Tibial artery (tissue), 4 donors: ENCODE results near the gene PARD3B.
"Not testable (repeated sequence)": the region's sequence is repeated elsewhere in the genome, so short reads cannot be mapped to it uniquely, and the experiment has no call there.

ENCODE experiments used
- DNase-seq, 2 donors: peaks; one replicate each; pipeline ENCODE4 v3.0.0-alpha.2; 2019
- H3K27ac ChIP-seq, 2 donors: fragments of 200-600 bp; sonication (generic) in 1 of 2; 1 replicate in 1 of 2; 2 replicates in 1 of 2; pipeline ENCODE4 v1.5.1; 2018 to 2019; ENCODE audit warnings: mild to moderate bottlenecking in 1 of 2
- H3K27me3 ChIP-seq, 2 donors: fragments of 200-600 bp; sonication (generic) in 1 of 2; one replicate each; pipeline versions ENCODE4 v1.5.1 to v1.6.0; 2016 to 2019
- H3K36me3 ChIP-seq, 3 donors: fragments of 200-600 bp; sonication (generic) in 2 of 3; one replicate each; pipeline ENCODE4 v1.5.1; 2016 to 2019; ENCODE audit warnings: mild to moderate bottlenecking in 2 of 3
- H3K4me1 ChIP-seq, 4 donors: fragments of 200-600 bp; sonication (generic) in 2 of 4; 1 replicate in 3 of 4; 2 replicates in 1 of 4; pipeline ENCODE4 v1.5.1; 2016 to 2019
- H3K4me3 ChIP-seq, 2 donors: fragments of 200-600 bp; sonication (generic) in 1 of 2; 1 replicate in 1 of 2; 2 replicates in 1 of 2; pipeline ENCODE4 v1.5.1; 2018 to 2019; ENCODE audit warnings: mild to moderate bottlenecking in 2 of 2
- H3K9me3 ChIP-seq, 3 donors: fragments of 200-600 bp; sonication (generic) in 1 of 3; one replicate each; pipeline ENCODE4 v1.5.1; 2016 to 2019
- CTCF ChIP-seq, 2 experiments: fragments of 200-600 bp in 1 of 2; fragments of 450-650 bp in 1 of 2; IDR thresholded peaks; one replicate each; pipeline ENCODE4 v1.5.1; 2017 to 2019; ENCODE audit warnings: antibody characterized with exemption in 2 of 2, mild to moderate bottlenecking in 1 of 2, moderate library complexity in 1 of 2
- intact Hi-C: fragments of 100-400 bp; cut with DNase I; formaldehyde crosslinking; loops from one replicate; pipeline ENCODE4 v1.15.0; 2023; ENCODE audit warnings: low total_unique reads

PARD3B gene

DNA sequence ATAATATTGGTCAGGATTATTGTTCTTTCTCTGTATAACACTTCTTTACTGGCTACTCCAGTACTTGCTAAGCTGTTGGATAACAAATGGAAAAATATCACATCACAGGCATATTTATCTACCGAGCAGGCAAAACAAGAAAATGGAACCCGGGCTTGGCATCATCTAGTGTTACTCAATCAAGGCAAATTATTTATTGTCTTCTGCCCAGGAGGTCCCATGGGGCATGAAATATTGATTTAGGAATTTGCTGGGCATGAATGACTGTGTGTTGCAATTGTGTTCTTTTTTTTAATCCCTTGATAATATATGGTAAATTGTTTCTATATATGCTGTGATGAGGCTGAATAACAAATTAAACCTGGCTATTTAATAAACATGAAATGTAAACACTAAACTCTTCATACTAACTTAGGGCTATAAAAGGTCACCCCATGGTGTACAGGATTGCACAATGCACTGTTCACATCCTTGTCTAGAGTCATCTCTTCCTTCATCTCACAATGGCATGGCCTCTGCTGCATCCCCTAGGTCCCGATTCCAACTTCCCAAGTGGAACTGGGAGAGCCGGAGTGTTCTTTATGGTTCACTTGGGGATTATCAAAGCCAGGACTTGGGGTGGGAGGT is 2.2 kb upstream of the PARD3B start:
- peaks cover 0 to 23% (median 2%) of the 10 kb centered on the region in 4 donors for H3K4me1 ChIP-seq
- no peaks in the 10 kb centered on the region for H3K36me3 ChIP-seq
- TF ChIP-seq CTCF (IDR thresholded peaks at IDR 0.05) = no peak
- H3K27ac ChIP-seq = no peak overlapping the region
- intact Hi-C loops = no loop called here
- DNase-seq = peak in 1 of 2 donors; percentile 24
- H3K27me3 ChIP-seq = no peaks in the 10 kb centered on the region
- no peak overlapping the region for H3K4me3 ChIP-seq
- no peaks in the 10 kb centered on the region for H3K9me3 ChIP-seq

- no peaks in the 10 kb centered on the region for H3K27me3 ChIP-seq
- no peak for TF ChIP-seq CTCF (IDR thresholded peaks at IDR 0.05)
- no peak for DNase-seq
- H3K4me1 ChIP-seq = peaks cover 0 to 45% (median 7%) of the 10 kb centered on the region in 4 donors
- intact Hi-C loops = no loop called here
- no peaks in the 10 kb centered on the region for H3K9me3 ChIP-seq
- no peaks in the 10 kb centered on the region for H3K36me3 ChIP-seq
- H3K4me3 ChIP-seq = peak overlapping the region; percentile 94 to 98
- H3K27ac ChIP-seq = peak overlapping the region; percentile 93 to 95
Measured at GRCh38 chr2:204545861-204546735, 823 bp downstream of the PARD3B start.

DNA sequence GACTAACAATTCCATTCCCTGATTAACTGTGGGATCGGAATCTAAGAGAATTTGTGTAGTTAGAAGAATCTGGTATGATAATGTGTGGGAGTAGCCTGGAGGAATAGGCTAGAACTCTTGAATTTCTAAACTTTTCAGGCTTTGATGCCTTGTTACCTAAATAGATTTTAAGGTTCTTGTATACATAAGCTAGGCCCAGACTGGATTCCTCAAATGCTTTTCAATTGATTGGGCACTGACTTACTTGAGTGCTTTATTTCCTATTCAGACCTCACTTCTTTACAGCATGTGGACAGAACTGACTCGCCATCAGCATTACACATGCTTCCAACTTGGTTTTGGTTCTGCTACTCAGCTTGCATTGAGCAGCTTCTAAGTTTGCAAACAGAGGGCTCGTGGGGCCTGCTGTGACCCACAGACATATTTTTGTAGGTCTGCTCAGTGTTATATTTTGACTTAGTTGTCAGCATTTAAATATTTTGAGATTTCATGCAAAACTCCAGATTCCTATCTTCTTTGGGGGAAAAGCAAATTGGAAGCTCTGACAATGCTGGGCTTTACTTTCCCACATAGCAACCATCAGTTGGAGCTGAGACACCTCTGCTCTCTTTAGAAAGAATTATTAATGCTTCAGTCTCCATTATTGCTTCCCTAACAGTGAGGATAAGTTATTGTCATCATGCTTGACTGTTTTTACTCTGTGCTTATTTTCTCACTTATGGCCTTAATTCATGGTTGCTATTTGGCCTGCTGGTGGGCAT is 5.7 kb downstream of the PARD3B start:
- Histone ChIP-seq H3K4me1 (peaks cover 0 to 44% (median 9%) of the 10 kb centered on the region in 4 donors), H3K27me3 (no peaks in the 10 kb centered on the region), H3K4me3 (peak overlapping the region in 1 of 2 donors; percentile 4), H3K9me3 (no peaks in the 10 kb centered on the region), H3K27ac (peak overlapping the region; percentile 39 to 61), H3K36me3 (no peaks in the 10 kb centered on the region)
- no peak for DNase-seq
- TF ChIP-seq CTCF (IDR thresholded peaks at IDR 0.05) = no peak
- intact Hi-C loops = no loop called here

DNA sequence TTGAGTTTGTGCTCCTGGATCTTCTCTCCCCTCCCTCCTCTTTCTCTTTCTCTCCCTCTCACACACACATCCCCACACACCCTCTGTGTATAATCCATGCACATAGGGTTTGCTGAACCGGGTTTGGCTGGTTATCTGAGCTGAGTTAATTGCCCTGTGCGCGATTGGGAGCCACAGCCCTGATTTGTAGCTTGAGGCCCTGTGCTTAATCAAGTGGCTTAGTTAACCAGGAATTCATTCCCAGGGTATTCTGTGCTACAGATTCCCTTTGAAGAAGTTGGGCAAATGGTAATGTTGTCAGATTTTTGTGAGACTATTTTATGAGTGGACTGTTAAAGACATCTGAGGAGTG is 6.2 kb downstream of the PARD3B start:
- no peak for DNase-seq
- Histone ChIP-seq H3K36me3 (no peaks in the 10 kb centered on the region), H3K4me1 (peaks cover 0 to 44% (median 9%) of the 10 kb centered on the region in 4 donors), H3K27me3 (no peaks in the 10 kb centered on the region), H3K4me3 (no peak overlapping the region), H3K9me3 (no peaks in the 10 kb centered on the region), H3K27ac (peak overlapping the region; percentile 39 to 61)
- intact Hi-C loops = no loop called here
- no peak for TF ChIP-seq CTCF (IDR thresholded peaks at IDR 0.05)

GRCh38 chr2:204557604-204558003 is 12.3 kb downstream of the PARD3B start:
- TF ChIP-seq CTCF (IDR thresholded peaks at IDR 0.05) = no peak
- no peaks in the 10 kb centered on the region for H3K9me3 ChIP-seq
- H3K27me3 ChIP-seq = no peaks in the 10 kb centered on the region
- H3K4me1 ChIP-seq = peaks cover 0 to 2% (median 0%) of the 10 kb centered on the region in 4 donors
- H3K27ac ChIP-seq = no peak overlapping the region
- no peak overlapping the region for H3K4me3 ChIP-seq
- intact Hi-C loops = no loop called here
- no peaks in the 10 kb centered on the region for H3K36me3 ChIP-seq
- DNase-seq = no peak

DNA sequence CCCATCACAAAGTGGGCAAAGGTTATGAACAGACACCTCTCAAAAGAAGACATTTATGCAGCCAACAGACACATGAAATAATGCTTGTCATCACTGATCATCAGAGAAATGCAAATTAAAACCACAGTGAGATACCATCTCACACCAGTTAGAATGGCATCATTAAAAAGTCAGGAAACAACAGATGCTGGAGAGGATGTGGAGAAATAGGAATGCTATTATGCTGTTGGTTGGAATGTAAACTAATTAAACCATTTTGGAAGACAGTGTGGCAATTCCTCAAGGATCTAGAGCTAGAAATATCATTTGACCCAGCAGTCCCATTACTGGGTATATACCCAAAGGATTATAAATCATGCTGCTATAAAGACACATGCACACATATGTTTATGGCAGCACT is 14.1 kb downstream of the PARD3B start:
- H3K4me3 ChIP-seq, H3K9me3 ChIP-seq, intact Hi-C loops, DNase-seq, H3K4me1 ChIP-seq, H3K27me3 ChIP-seq, H3K27ac ChIP-seq, H3K36me3 ChIP-seq: not testable (repeated sequence)
